Measurements from ENCODE around the gene CCDC88B. TPM values are rescaled to one million over a fixed set of nuclear protein-coding genes. Genes with fewer than 3 reads are reported as not detected.

The CCDC88B gene
- total RNA-seq, 1 experiment from 2014 or later: 1.2 TPM

DNA sequence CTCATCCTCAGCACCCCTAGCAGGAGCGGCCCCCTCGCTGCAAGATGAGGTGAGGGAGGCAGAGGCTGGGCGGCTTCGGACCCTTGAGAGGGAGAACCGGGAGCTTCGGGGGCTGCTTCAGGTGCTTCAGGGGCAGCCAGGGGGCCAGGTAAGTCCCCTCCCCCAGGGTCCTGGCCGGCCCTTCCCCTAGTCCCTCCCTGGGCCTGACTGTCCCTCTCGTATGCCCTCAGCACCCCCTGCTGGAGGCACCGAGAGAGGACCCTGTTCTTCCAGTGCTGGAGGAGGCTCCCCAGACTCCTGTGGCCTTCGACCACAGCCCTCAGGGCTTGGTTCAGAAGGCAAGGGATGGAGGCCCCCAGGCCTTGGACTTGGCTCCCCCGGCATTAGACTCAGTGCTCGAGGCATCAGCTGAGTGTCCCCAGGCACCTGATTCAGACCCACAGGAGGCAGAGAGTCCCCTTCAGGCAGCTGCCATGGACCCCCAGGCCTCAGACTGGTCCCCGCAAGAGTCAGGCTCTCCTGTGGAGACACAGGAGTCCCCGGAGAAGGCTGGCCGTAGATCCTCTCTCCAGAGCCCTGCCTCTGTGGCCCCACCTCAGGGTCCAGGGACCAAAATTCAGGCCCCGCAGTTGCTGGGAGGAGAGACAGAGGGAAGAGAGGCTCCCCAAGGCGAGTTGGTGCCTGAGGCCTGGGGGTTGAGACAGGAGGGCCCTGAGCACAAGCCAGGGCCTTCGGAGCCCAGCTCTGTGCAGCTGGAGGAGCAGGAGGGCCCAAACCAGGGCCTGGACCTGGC is 4.0 kb downstream of the CCDC88B start:
- no peak for DNase-seq (ENCODE audit: low spot score)

DNA sequence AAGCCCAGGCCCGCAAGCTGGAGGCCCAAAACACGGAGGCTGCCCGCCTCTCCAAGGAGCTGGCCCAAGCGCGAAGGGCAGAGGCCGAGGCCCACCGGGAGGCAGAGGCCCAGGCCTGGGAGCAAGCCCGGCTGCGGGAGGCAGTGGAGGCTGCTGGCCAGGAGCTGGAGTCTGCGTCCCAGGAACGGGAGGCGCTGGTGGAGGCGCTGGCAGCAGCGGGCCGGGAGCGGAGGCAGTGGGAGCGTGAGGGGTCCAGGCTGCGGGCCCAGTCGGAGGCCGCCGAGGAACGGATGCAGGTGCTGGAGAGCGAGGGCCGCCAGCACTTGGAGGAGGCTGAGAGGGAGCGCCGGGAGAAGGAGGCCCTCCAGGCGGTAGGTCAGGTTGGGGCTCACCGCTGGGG is 4.8 kb downstream of the CCDC88B start:
- no peak for DNase-seq (ENCODE audit: low spot score)

DNA sequence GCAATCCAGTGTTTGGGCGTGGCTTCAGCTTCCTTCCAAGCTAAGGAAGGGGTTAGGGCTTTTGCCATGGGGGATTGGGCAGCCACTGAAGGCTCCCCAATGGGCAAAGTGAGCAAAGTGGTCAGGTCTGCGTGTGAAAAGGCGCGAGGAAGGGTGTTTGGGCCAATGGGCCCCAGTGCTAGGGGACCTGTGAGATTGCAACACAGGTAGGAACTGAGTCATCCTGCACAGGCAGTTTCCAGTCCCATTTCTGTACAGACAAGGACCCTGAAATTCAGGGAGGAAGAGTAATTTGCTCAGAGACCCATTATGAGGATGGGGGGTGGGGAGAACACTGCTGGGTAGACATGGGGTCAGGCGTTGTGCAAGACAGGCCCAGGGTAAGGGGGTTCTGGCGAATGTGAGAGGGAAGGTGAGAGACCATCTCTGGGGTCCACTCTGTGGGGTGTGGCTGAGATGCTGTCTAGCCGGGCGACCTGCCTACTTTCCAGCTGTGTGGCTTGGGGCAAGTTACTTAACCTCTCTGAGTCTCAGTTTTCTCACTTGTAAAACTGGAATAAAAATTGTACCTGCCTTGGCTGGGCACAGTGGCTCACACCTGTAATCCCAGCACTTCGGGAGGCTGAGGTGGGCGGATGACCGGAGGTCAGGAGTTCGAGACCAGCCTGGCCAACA is 7.3 kb downstream of the CCDC88B start:
- DNase-seq (ENCODE audit: low spot score): no peak

DNA sequence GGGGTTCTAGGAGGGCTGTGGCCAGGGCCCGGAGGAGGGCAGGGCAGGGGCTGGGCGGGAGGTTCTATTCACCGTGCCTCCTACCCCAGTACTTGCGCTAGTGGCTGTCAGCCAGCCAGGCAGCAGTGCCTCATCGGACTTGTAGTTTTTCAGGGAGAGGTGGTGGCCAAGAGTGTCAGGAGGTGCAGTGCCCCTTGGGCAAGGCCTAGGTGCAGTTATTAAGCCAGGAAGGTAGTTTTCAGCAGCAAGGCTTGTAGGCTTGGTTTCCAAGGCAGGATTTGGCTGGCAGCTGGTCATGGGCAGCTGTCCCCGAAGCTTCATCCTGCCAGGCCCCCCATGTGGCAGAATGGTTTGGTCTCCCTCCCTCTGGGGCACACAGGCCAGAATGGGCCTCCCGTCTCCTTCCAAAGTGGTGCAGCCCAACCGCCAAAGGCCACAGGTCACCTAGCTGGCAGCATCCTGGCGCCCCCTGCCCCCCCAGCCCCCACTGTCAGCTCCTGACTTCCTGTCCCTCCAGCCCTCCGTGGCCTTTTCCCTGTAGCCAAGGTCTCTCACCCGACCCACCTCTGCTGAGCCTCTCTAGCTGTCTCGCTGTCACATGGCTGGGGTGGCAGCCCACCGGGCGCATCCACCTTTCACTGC is 8.5 kb downstream of the CCDC88B start:
- DNase-seq (ENCODE audit: low spot score): no peak

DNA sequence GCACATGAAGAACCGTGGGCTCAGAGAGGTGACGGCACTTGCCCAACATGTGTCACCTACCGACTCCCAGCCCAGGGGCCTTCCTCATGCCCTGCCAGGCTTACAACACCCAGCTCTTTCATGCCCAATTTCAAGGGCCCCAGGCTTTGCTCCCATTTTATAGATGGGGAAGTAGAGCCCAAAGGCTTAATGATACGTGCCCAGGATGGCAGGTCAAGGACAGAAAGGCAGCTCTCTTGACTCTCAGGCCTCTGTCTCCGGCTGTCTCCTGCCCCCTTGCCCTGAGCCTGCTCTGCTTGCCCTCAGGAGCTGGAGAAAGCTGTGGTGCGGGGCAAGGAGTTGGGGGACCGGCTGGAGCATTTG is 9.0 kb downstream of the CCDC88B start:
- no peak for DNase-seq (ENCODE audit: low spot score)

DNA sequence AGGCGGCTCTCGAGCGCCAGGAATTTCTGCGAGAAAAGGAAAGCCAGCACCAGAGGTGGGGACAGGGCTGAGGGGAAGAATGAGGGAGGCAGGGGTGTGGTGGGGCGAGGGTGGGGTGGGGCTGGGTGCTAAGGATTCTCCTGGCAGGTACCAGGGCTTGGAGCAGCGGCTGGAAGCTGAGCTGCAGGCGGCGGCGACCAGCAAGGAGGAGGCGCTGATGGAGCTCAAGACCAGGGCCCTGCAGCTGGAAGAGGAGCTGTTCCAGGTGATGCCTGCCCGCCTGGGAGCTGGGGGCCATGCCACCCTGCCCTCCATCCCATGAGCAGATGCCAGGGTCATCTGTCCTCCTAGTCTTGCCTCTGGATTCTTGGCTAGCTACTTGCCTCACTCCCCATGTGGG is 9.4 kb downstream of the CCDC88B start:
- no peak for DNase-seq (ENCODE audit: low spot score)

DNA sequence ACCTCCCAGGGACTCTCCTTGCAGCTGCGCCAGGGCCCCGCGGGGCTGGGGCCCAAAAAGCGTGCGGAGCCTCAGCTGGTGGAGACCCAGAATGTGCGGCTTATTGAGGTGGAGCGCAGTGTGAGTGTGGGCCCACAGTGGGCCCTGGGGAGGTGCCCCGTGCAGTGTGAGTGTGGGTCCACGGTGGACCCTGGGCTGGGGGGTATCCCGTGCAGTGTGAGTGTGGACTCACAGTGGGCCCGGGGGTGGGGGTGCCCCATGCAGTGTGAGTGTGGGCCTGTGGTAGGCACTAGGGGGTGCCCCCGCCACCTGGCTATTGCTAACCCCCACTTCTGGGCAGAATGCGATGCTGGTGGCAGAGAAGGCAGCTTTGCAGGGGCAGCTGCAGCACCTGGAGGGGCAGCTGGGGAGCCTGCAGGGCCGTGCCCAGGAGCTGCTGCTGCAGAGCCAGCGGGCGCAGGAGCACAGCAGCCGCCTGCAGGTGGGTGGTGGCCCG is 11.2 kb downstream of the CCDC88B start:
- DNase-seq (ENCODE audit: low spot score): no peak

DNA sequence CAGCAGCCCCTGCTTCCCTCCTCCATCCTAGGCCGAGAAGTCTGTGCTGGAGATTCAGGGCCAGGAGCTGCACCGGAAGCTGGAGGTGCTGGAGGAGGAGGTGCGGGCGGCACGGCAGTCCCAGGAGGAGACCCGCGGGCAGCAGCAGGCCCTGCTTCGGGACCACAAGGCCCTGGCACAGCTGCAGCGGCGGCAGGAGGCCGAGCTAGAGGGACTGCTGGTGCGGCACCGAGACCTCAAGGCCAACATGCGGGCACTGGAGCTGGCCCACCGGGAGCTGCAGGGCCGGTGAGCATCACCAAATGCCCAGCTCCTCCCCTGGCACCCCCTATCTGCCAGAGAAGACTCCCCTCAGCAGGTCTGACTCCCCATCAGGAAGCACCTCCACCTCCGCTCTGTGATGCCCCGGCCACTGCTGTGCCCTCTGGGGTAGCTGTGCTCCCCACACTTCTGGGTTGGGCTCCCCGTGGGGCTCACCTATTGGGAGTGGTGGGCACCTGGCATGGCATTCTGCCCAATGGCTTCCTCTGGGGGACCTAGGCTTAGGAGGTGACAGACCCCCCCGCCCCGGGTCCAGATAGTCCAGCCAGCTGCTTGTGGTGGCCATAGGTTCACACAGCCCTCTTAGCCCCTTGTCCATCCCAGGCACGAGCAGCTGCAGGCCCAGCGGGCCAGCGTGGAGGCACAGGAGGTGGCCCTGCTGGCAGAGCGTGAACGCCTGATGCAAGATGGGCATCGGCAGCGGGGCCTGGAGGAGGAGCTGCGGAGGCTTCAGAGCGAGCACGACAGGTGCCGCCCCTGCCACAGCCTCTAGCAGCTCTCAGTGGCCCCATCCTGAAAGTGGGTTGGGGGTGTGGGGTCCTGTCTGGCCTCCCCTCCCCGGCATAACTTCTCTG is 12.3 kb downstream of the CCDC88B start:
- DNase-seq (ENCODE audit: low spot score): no peak

DNA sequence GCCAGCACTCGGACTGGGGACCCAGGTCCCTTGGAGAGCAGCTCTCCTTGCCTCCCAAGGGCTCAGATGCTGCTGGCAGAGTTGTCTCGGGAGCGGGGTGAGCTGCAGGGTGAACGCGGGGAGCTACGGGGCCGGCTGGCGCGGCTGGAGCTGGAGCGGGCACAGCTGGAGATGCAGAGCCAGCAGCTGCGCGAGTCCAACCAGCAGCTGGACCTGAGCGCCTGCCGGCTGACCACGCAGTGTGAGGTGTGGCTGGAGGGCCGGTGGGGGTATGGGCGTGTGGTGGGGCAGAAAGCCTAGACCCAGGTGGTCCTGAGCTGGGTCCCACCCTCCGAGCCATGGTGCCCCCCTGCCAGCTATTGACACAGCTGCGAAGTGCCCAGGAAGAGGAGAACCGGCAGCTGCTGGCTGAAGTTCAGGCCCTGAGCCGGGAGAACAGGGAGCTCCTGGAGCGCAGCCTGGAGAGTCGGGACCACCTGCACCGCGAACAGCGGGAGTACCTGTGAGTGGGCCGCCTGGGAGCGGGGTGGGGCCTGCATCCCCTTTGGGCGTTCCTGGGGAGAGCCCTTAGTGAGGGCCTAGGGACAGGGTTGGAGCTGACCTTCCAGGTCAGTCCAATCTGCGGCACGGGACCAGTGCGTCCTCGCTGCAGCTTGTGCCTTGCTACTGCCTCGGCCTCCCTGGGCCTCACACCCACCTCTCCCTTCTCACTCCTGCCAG is 13.2 kb downstream of the CCDC88B start:
- no peak for DNase-seq (ENCODE audit: low spot score)

DNA sequence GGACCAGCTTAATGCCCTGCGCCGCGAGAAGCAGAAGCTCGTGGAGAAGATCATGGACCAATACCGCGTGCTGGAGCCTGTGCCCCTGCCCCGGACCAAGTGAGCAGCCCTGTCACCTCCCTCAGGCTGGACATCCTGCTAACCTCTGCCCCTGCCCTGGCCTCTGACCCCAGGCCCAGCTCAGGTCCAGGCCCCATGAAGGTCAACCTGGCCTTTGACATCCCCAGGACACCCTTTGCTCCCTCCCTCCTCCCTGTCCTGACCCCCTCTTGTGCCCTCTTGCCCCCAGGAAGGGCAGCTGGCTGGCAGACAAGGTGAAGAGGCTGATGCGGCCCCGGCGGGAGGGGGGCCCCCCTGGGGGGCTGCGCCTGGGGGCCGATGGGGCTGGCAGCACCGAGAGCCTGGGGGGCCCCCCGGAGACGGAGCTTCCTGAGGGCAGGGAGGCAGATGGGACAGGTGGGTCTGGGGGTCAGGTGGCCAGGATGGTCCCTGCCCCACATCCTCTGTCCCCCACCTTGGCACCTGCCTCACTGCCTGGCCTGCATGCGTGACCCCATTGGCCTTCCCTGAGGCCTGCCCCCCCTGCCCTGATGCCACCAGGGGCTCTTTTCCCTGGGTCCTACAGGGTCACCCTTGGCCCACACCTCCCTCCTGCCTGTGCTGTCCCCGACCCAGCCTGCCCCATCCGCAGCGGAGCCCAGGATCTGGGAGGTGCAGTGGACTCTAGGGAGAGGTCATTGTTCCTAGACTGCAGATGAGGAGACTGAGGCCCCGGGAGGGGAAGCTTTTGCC is 13.9 kb downstream of the CCDC88B start:
- DNase-seq (ENCODE audit: low spot score): no peak

DNA sequence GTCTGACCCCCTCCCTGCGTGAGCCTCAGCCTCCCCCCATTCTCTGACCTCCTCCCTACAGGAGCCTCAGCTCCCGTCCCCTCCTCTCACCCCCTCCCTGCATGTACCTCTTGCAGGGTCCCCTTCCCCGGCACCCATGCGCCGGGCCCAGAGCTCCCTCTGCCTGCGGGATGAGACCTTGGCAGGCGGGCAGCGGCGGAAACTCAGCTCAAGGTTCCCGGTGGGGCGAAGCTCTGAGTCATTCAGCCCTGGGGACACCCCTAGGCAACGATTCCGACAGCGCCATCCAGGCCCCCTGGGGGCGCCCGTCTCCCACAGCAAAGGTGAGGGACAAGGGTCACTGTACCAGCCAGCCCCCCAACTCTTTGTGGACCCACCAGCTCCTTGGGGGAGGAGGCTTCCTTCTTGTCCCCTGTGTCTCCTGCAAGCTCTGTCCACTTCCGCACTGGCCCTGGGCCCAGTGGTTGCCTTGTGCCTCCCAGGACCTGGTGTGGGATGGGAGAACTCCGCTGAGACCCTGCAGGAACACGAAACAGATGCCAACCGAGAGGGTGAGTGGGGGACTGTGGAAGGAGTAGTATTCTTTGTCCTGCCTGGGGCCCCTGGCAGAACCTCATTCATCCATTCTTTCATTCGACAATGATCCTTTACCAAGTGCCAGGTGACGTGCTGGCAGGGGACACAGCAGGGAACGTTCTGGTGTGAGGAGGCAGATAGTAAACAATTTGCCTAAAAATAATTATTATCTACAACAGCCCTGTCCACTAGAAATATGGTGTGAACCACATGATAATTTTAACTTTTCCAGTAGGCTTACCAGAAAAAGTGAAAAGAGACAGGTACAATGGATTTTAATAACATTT is 15.3 kb downstream of the CCDC88B start:
- peak; percentile 81 for DNase-seq (ENCODE audit: low spot score)

DNA sequence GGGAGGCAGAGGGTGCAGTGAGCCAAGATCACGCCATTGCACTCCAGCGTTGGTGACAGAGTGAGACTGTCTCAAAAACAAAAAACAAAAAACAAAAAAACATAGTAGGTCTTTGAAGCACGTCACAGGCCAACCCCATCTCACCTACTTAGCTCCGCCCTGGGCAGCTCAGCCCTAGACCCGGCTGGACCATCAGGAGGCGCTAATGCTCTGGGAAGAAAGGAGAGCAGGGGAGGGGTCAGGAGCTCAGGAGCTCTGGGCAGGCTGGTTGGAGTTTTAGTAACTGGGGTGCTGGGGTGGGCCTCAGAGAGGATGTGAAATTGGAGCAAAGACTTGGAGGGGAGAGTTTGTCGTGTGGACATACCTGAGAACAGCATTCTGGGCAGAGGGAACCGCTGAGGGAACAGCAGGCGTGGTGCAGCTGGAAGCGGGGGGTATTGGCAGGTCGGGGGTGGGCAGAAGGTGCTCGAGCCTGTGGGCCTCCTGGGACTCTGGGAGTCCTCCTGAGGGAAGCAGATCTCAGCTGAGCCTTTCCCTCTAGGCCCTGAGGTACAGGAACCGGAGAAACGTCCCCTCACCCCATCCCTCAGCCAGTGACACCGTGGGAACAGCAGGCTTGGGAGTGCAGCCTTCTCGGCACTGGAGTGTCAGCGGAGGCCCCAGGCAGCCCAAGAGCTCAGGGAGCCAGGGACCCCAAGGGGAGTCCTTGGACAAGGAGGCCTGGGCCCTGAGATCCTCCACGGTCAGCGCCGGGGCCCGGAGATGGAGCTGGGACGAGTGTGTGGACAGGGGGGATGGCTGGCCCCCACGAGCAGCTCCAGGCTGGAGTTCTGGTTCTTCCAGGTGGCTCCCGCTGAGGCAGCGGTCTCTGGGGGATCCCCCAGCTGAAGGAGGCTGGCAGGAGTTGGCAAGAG is 16.8 kb downstream of the CCDC88B start:
- DNase-seq (ENCODE audit: low spot score): peak; percentile 59

DNA sequence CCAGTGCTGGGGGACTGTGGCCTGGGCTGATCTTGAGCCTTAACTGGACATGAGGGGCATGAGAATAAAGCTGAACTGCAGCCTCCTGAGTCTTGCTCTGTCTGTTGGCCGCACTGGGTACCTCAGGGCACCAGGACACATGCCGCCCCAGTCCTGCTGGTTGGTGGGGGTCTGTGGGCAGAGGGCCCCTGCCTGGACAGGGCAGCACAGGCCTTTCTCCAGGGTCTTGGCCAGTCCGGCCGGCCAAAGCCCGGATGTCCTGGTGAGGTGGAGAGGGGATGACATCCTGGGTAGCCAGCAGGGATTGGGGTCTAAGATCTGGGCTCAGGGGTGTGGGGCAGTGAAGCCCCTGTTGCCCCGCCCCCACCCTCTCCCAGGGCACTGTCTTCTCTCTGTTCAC is 17.4 kb downstream of the CCDC88B start:
- DNase-seq (ENCODE audit: low spot score): no peak

DNA sequence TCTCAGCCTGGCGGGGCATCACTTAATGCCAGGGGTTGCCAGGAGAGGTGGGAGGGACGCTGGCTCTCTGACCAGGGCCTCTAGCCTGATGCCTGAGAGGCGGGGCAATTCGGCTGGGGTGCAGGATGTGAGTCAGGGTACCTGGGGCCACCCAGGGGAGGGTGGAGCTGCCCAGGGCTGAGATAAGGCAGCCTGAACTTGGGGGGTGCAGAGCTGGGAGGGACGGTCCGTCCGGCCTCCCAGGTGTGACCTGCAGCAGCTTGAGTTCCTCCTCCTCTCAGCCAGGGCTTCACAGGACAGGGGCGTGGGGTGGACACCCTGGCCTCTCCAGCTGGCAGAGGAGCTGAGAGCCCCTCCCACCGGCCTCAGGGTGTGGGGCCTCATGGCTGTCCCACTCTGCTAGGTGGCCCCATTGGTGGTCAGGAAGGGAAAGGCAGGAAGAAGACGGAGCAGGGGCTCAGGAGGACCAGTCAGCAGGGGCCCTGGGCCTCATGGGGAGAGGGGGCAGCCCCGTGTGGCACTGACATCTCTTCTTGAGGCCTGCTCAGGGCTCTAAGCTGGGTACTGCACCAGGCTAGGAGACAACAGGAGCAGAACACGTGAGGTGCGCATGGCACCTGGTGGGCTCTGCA is 18.0 kb downstream of the CCDC88B start:
- peak; percentile 53 for DNase-seq (ENCODE audit: low spot score)

DNA sequence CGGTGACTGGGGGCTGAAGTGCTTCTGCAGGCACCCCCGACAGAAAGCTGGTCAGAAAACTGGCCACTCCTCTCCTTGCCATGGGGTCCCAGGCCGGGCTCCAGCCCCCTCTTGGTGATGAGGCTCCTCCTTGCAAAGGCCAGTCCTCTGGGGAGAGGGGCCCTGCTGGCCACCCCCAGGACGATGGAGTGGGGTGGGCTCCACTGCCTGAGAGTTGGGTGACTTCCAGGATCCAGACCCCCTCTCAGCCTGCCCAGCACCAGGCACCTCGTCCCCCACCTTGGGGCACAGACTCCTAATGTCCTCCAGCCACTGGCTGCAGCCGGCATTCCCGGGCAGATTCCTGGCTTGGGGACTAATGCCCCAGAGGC is 18.5 kb downstream of the CCDC88B start:
- no peak for DNase-seq (ENCODE audit: low spot score)

DNA sequence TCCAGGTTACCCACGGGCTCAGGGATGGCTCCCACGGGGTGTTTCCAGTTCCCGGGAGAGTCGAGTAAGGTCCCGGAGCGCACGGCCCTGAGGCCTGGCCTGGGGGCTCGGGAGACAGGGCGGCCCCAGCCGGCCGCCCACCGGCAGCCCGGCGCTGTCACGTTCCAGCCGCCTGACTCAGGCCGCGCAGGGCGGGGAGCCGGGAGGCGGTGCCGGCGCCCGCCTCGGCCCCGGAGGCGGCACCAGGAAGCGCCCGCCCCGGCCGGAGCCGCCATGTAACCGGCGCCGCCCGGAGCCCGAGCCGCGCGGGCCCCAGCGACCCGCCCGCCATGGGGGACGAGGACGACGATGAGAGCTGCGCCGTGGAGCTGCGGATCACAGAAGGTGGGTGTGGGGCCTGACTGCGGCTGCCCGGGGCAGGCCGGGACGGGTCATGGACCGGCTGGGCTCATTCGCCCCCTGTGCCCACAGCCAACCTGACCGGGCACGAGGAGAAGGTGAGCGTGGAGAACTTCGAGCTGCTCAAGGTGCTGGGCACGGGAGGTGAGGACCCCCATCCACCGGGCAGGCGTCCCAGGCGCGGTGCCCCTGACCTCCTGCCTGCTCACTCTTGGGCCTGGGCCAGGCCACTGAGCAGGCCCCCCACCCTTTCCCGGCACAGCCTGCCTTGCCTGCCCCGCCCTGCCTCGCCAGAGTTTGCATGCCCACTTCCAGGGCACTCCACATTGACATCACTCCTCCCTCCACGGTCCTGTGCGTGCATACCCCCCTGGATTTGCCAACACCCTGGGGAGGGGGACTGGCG is 19.1 kb downstream of the CCDC88B start, which contains the start of gene RPS6KA4:
Gene RPS6KA4 (plus strand): TSS at position 256 of the 805 bp plus-strand sequence. CDS start 74 bp downstream, at position 330.
- DNase-seq (ENCODE audit: low spot score): no peak

Data from H4 (cell line).